ENCODE results near the gene RDH16.

GRCh38 chr12:56987551-56988053 is 30.2 kb upstream of the RDH16 start:
- TF ChIP-seq CTCF (conservative IDR thresholded peaks at IDR 0.05) (peak; percentile 98), ZFX (IDR thresholded peaks at IDR 0.05) (no peak)

All from C4-2B (cell line).